Measurements from ENCODE around the gene CDK17. TPM values are rescaled to one million over a fixed set of nuclear protein-coding genes. Genes with fewer than 3 reads are reported as not detected.
"Not testable (repeated sequence)": the region's sequence is repeated elsewhere in the genome, so short reads cannot be mapped to it uniquely, and the experiment has no call there.

Gene CDK17
- polyA plus RNA-seq, 4 donors = 34.7 to 47.6 (median 37.0) TPM

- DNase-seq (ENCODE audit: low read depth in 4 of 4, low spot score in 2 of 4) = no peak
Observed at GRCh38 chr12:96419576-96420276, 19.5 kb upstream of the CDK17 start.

GRCh38 chr12:96417688-96418087 is 17.4 kb upstream of the CDK17 start:
- not testable (repeated sequence) for DNase-seq (ENCODE audit: low read depth in 4 of 4, low spot score in 2 of 4)

- DNase-seq (ENCODE audit: low read depth in 4 of 4, low spot score in 2 of 4) = no peak
Observed at GRCh38 chr12:96416033-96416799, 16.0 kb upstream of the CDK17 start.

GRCh38 chr12:96414637-96415036 is 14.4 kb upstream of the CDK17 start:
- no peak for DNase-seq (ENCODE audit: low read depth in 4 of 4, low spot score in 2 of 4)

- no peak for DNase-seq (ENCODE audit: low read depth in 4 of 4, low spot score in 2 of 4)
Observed at GRCh38 chr12:96412431-96412830, 12.2 kb upstream of the CDK17 start.

GRCh38 chr12:96409731-96410130 is 9.5 kb upstream of the CDK17 start:
- DNase-seq (ENCODE audit: low read depth in 4 of 4, low spot score in 2 of 4) = no peak

- no peak for DNase-seq (ENCODE audit: low read depth in 4 of 4, low spot score in 2 of 4)
Observed at GRCh38 chr12:96408993-96409392, 8.8 kb upstream of the CDK17 start.

GRCh38 chr12:96407429-96408097 is 7.3 kb upstream of the CDK17 start:
- DNase-seq (ENCODE audit: low read depth in 4 of 4, low spot score in 2 of 4) = not testable (repeated sequence)

GRCh38 chr12:96404696-96405095 is 4.5 kb upstream of the CDK17 start:
- DNase-seq (ENCODE audit: low read depth in 4 of 4, low spot score in 2 of 4) = no peak

GRCh38 chr12:96403870-96404269 is 3.6 kb upstream of the CDK17 start:
- DNase-seq (ENCODE audit: low read depth in 4 of 4, low spot score in 2 of 4) = no peak

GRCh38 chr12:96402522-96402921 is 2.3 kb upstream of the CDK17 start:
- not testable (repeated sequence) for DNase-seq (ENCODE audit: low read depth in 4 of 4, low spot score in 2 of 4)

- no peak for DNase-seq (ENCODE audit: low read depth in 4 of 4, low spot score in 2 of 4)
Observed at GRCh38 chr12:96402061-96402460, 1.8 kb upstream of the CDK17 start.

GRCh38 chr12:96401076-96401871 is 1.0 kb upstream of the CDK17 start:
- peak in 2 of 4 donors; percentile 40 to 56 for DNase-seq (ENCODE audit: low read depth in 4 of 4, low spot score in 2 of 4)

- DNase-seq (ENCODE audit: low read depth in 4 of 4, low spot score in 2 of 4) = peak in 2 of 4 donors; percentile 60 to 62
Observed at GRCh38 chr12:96400631-96401075, 414 bp upstream of the CDK17 start.

- peak in 3 of 4 donors; percentile 48 to 61 (median 52) for DNase-seq (ENCODE audit: low read depth in 4 of 4, low spot score in 2 of 4)
Observed at GRCh38 chr12:96399120-96399918, 920 bp downstream of the CDK17 start.

- DNase-seq (ENCODE audit: low read depth in 4 of 4, low spot score in 2 of 4) = peak in 1 of 4 donors; percentile 26
Observed at GRCh38 chr12:96398424-96399119, 1.7 kb downstream of the CDK17 start.

GRCh38 chr12:96397756-96398423 is 2.3 kb downstream of the CDK17 start:
- no peak for DNase-seq (ENCODE audit: low read depth in 4 of 4, low spot score in 2 of 4)

- DNase-seq (ENCODE audit: low read depth in 4 of 4, low spot score in 2 of 4) = no peak
Observed at GRCh38 chr12:96396914-96397313, 3.3 kb downstream of the CDK17 start.

GRCh38 chr12:96396209-96396608 is 4.0 kb downstream of the CDK17 start:
- DNase-seq (ENCODE audit: low read depth in 4 of 4, low spot score in 2 of 4) = no peak

Data from left renal cortex interstitium (tissue), 4 donors.